ENCODE measurements around the gene PLK3.
"Not testable (repeated sequence)": the region's sequence is repeated elsewhere in the genome, so short reads cannot be mapped to it uniquely, and the experiment has no call there.

The PLK3 gene

GRCh38 chr1:44831516-44831915 is 31.3 kb downstream of the PLK3 start:
- DNase-seq (ENCODE audit: low read depth): no peak
- no peak for TF ChIP-seq CTCF (IDR thresholded peaks at IDR 0.05; ENCODE audit: insufficient read depth, low read depth, low read length, missing control alignments)
- H3K4me3 ChIP-seq (ENCODE audit: low read depth, low read length): no peak overlapping the region

GRCh38 chr1:44832056-44832705 is 32.0 kb downstream of the PLK3 start:
- no peak overlapping the region for H3K4me3 ChIP-seq (ENCODE audit: low read depth, low read length)
- no peak for TF ChIP-seq CTCF (IDR thresholded peaks at IDR 0.05; ENCODE audit: insufficient read depth, low read depth, low read length, missing control alignments)
- DNase-seq (ENCODE audit: low read depth): no peak

GRCh38 chr1:44834328-44834727 is 34.2 kb downstream of the PLK3 start:
- no peak for TF ChIP-seq CTCF (IDR thresholded peaks at IDR 0.05; ENCODE audit: insufficient read depth, low read depth, low read length, missing control alignments)
- no peak overlapping the region for H3K4me3 ChIP-seq (ENCODE audit: low read depth, low read length)
- DNase-seq (ENCODE audit: low read depth): no peak

- TF ChIP-seq CTCF (IDR thresholded peaks at IDR 0.05; ENCODE audit: insufficient read depth, low read depth, low read length, missing control alignments): peak; percentile 92
- no peak overlapping the region for H3K4me3 ChIP-seq (ENCODE audit: low read depth, low read length)
- DNase-seq (ENCODE audit: low read depth): peak; percentile 91
Measured at GRCh38 chr1:44835738-44836675, 35.8 kb downstream of the PLK3 start.

GRCh38 chr1:44838294-44838693 is 38.1 kb downstream of the PLK3 start:
- DNase-seq (ENCODE audit: low read depth); H3K4me3 ChIP-seq (ENCODE audit: low read depth, low read length): not testable (repeated sequence)

- H3K4me3 ChIP-seq (ENCODE audit: low read depth, low read length): no peak overlapping the region
- DNase-seq (ENCODE audit: low read depth): no peak
- TF ChIP-seq CTCF (IDR thresholded peaks at IDR 0.05; ENCODE audit: insufficient read depth, low read depth, low read length, missing control alignments): no peak
Measured at GRCh38 chr1:44839576-44839975, 39.4 kb downstream of the PLK3 start.

GRCh38 chr1:44842486-44842861 is 42.3 kb downstream of the PLK3 start:
- TF ChIP-seq CTCF (IDR thresholded peaks at IDR 0.05; ENCODE audit: insufficient read depth, low read depth, low read length, missing control alignments): no peak
- no peak overlapping the region for H3K4me3 ChIP-seq (ENCODE audit: low read depth, low read length)
- no peak for DNase-seq (ENCODE audit: low read depth)

All from GM12865 (cell line).